OCI-LY3 (cell line): ENCODE data around the gene CBLIF.
"Not testable (repeated sequence)": the region's sequence is repeated elsewhere in the genome, so short reads cannot be mapped to it uniquely, and the experiment has no call there.

Source experiments
- H2AFZ ChIP-seq: fragments of 200-600, 300-600 bp; shearing (Covaris generic); 2 replicates; pipeline ENCODE4 v1.6.0; 2014; ENCODE audit warnings: antibody characterized with exemption, low read depth, low read length
- H3K27ac ChIP-seq: fragments of 200-600, 300-600 bp; sonication (generic); 2 replicates; pipeline ENCODE4 v1.5.1; 2014; ENCODE audit warnings: mild to moderate bottlenecking, low read length, moderate library complexity, mixed read lengths
- H3K27me3 ChIP-seq: fragments of 200-600, 300-600 bp; sonication (generic); 2 replicates; pipeline ENCODE4 v1.6.1; 2014; ENCODE audit warnings: low read depth, low read length, mixed read lengths
- H3K36me3 ChIP-seq: fragments of 200-600, 300-600 bp; sonication (generic); replicated peaks from 2 replicates; pipeline ENCODE3; 2014; ENCODE audit warnings: low read depth, low read length, mixed read lengths
- H3K4me1 ChIP-seq: fragments of 300-600, 200-600 bp; sonication (generic); 2 replicates; pipeline ENCODE4 v1.6.1; 2014; ENCODE audit warnings: low read length, mixed read lengths
- H3K4me2 ChIP-seq: fragments of 200-600, 300-600 bp; sonication (generic); 2 replicates; pipeline ENCODE4 v1.6.1; 2014; ENCODE audit warnings: low read length, mixed read lengths
- H3K4me3 ChIP-seq: fragments of 300-600, 200-600 bp; sonication (generic); 2 replicates; pipeline ENCODE4 v1.5.1; 2014; ENCODE audit warnings: antibody characterized with exemption, mild to moderate bottlenecking, low read length, moderate library complexity
- H3K79me2 ChIP-seq: fragments of 300-600, 200-600 bp; shearing (Covaris generic); 2 replicates; pipeline ENCODE4 v1.6.1; 2014; ENCODE audit warnings: mild to moderate bottlenecking, low read length, mixed read lengths
- H3K9ac ChIP-seq: fragments of 300-600, 200-600 bp; shearing (Covaris generic); 2 replicates; pipeline ENCODE4 v1.6.0; 2014; ENCODE audit warnings: mild to moderate bottlenecking, low read length, moderate library complexity
- H3K9me3 ChIP-seq: fragments of 200-600, 300-600 bp; shearing (Covaris generic); 2 replicates; pipeline ENCODE4 v1.6.1; 2014; ENCODE audit warnings: low read length, mixed read lengths; ENCODE audit not compliant: insufficient read depth
- H4K20me1 ChIP-seq: fragments of 200-600, 300-600 bp; sonication (generic); 2 replicates; pipeline ENCODE4 v1.6.1; 2016; ENCODE audit warnings: low read length, mixed read lengths; ENCODE audit not compliant: insufficient read depth
- EZH2phosphoT487 ChIP-seq: fragments of 200-600 bp; shearing (Covaris generic); IDR thresholded peaks from 2 replicates; pipeline ENCODE4 v1.6.1; 2018; ENCODE audit warnings: antibody characterized with exemption, mixed run types, low read depth
- TF ChIP-seq, protein P1 (sequence below): fragments of 200-600, 300-600 bp; sonication (generic); IDR thresholded peaks from 2 replicates; pipeline ENCODE4 v1.5.1; 2014; ENCODE audit warnings: antibody characterized with exemption, low read length, low read depth

CBLIF gene

DNA sequence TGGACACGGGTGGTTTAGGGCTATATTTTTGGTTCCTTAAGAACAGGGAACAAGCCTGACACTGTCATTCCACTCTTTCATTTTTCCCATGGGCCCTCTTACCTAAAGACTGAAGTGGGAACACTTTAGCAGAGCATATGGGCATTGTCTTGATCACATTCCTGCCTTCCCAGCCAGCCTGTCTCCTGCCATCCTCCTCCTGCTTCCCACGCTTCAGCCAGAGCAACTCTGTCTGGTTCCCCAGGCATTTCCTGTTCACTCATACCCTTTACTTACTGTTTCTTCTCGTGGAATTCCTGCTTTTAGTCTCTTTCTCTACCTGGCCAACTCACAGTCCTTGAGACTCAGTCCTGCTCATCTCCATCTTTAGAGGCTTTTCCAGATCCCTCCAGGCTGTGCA is 57.5 kb downstream of the CBLIF start:
- no peak overlapping the region for H3K4me3 ChIP-seq
- no peak overlapping the region for H2AFZ ChIP-seq
- H3K4me2 ChIP-seq: no peak overlapping the region
- TF ChIP-seq EZH2phosphoT487: no peak
- TF ChIP-seq, protein P1, sequence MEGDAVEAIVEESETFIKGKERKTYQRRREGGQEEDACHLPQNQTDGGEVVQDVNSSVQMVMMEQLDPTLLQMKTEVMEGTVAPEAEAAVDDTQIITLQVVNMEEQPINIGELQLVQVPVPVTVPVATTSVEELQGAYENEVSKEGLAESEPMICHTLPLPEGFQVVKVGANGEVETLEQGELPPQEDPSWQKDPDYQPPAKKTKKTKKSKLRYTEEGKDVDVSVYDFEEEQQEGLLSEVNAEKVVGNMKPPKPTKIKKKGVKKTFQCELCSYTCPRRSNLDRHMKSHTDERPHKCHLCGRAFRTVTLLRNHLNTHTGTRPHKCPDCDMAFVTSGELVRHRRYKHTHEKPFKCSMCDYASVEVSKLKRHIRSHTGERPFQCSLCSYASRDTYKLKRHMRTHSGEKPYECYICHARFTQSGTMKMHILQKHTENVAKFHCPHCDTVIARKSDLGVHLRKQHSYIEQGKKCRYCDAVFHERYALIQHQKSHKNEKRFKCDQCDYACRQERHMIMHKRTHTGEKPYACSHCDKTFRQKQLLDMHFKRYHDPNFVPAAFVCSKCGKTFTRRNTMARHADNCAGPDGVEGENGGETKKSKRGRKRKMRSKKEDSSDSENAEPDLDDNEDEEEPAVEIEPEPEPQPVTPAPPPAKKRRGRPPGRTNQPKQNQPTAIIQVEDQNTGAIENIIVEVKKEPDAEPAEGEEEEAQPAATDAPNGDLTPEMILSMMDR: no peak
- no peaks in the 10 kb centered on the region for H3K79me2 ChIP-seq
- no peaks in the 10 kb centered on the region for H3K27me3 ChIP-seq
- no peaks in the 10 kb centered on the region for H3K4me1 ChIP-seq
- peaks cover 4% of the 10 kb centered on the region for H3K36me3 ChIP-seq
- H3K9ac ChIP-seq: no peak overlapping the region
- H3K27ac ChIP-seq: no peak overlapping the region
- no peaks in the 10 kb centered on the region for H4K20me1 ChIP-seq
- H3K9me3 ChIP-seq: no peaks in the 10 kb centered on the region

DNA sequence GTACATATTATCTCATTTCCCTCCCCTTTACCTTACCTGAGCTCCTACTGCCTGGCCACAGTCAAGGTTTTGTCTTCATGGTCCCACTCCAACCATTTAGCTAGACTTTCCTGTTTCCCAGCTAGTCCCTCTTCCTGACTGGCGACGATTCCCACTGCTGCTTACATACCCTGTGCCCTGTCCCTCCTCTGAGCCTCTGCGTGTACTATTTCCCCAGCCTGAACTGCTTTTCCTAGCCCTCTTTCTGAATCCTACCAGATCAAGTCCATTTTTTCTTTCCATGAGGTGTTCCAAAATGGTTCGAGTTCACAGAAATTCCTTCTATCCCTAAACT is 58.1 kb downstream of the CBLIF start:
- H3K4me2 ChIP-seq: no peak overlapping the region
- peaks cover 6% of the 10 kb centered on the region for H3K36me3 ChIP-seq

GRCh38 chr11:59785818-59786217 is 59.5 kb downstream of the CBLIF start:
- Histone ChIP-seq H3K4me1 (no peaks in the 10 kb centered on the region), H2AFZ (no peak overlapping the region), H3K4me3 (no peak overlapping the region), H3K27me3 (no peaks in the 10 kb centered on the region), H3K9me3 (no peaks in the 10 kb centered on the region), H3K9ac (no peak overlapping the region), H3K4me2 (no peak overlapping the region), H3K27ac (no peak overlapping the region), H3K79me2 (no peaks in the 10 kb centered on the region), H4K20me1 (no peaks in the 10 kb centered on the region), H3K36me3 (peaks cover 7% of the 10 kb centered on the region)
- no peak for TF ChIP-seq EZH2phosphoT487
- TF ChIP-seq, protein P1: no peak

More for the DNA sequence above, 58.1 kb downstream of the CBLIF start:
- Histone ChIP-seq H3K9me3 (no peaks in the 10 kb centered on the region), H3K4me3 (no peak overlapping the region), H3K27me3 (no peaks in the 10 kb centered on the region), H3K9ac (no peak overlapping the region), H2AFZ (no peak overlapping the region), H3K79me2 (no peaks in the 10 kb centered on the region), H3K27ac (no peak overlapping the region), H3K4me1 (no peaks in the 10 kb centered on the region), H4K20me1 (no peaks in the 10 kb centered on the region)
- TF ChIP-seq, protein P1: no peak
- TF ChIP-seq EZH2phosphoT487: no peak

- not testable (repeated sequence) for H3K9ac ChIP-seq, H3K4me2 ChIP-seq, H3K4me3 ChIP-seq, H3K27ac ChIP-seq, H3K79me2 ChIP-seq, H3K9me3 ChIP-seq, H3K4me1 ChIP-seq, H3K36me3 ChIP-seq, H3K27me3 ChIP-seq, H2AFZ ChIP-seq, H4K20me1 ChIP-seq
Observed at GRCh38 chr11:59784441-59784840, 60.9 kb downstream of the CBLIF start.

GRCh38 chr11:59783632-59784090 is 61.6 kb downstream of the CBLIF start:
- Histone ChIP-seq H3K4me2 (no peak overlapping the region), H3K9ac (no peak overlapping the region), H3K27me3 (no peaks in the 10 kb centered on the region), H3K9me3 (no peaks in the 10 kb centered on the region), H3K27ac (no peak overlapping the region), H3K4me3 (no peak overlapping the region), H3K79me2 (no peaks in the 10 kb centered on the region), H4K20me1 (no peaks in the 10 kb centered on the region), H3K4me1 (no peaks in the 10 kb centered on the region), H2AFZ (no peak overlapping the region), H3K36me3 (peaks cover 3% of the 10 kb centered on the region)
- TF ChIP-seq, protein P1: no peak
- TF ChIP-seq EZH2phosphoT487: no peak
